ENCODE data around the gene KLHL29.

- TF ChIP-seq, protein P1, sequence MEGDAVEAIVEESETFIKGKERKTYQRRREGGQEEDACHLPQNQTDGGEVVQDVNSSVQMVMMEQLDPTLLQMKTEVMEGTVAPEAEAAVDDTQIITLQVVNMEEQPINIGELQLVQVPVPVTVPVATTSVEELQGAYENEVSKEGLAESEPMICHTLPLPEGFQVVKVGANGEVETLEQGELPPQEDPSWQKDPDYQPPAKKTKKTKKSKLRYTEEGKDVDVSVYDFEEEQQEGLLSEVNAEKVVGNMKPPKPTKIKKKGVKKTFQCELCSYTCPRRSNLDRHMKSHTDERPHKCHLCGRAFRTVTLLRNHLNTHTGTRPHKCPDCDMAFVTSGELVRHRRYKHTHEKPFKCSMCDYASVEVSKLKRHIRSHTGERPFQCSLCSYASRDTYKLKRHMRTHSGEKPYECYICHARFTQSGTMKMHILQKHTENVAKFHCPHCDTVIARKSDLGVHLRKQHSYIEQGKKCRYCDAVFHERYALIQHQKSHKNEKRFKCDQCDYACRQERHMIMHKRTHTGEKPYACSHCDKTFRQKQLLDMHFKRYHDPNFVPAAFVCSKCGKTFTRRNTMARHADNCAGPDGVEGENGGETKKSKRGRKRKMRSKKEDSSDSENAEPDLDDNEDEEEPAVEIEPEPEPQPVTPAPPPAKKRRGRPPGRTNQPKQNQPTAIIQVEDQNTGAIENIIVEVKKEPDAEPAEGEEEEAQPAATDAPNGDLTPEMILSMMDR (IDR thresholded peaks at IDR 0.05): no peak
- TF ChIP-seq POLR2A (IDR thresholded peaks at IDR 0.05): no peak
Measured at GRCh38 chr2:23703583-23704385, 318.8 kb downstream of the KLHL29 start.
